ENCODE results near the gene TANGO2. TPM values are rescaled to one million over a fixed set of nuclear protein-coding genes. Genes with fewer than 3 reads are reported as not detected.

The TANGO2 gene
- polyA plus RNA-seq, 1 of the 3 experiments (the other 2 are of a cell fraction): 20.7 TPM

- Histone ChIP-seq H2AFZ (ENCODE audit: low read depth) (no peak overlapping the region), H3K4me3 (ENCODE audit: low read depth in 2 of 2, low read length in 1 of 2) (no peak overlapping the region), H3K9me2 (no peaks in the 10 kb centered on the region), H3K9me3 (no peaks in the 10 kb centered on the region), H3F3A (replicated peaks; ENCODE audit: insufficient read depth) (peaks cover 2% of the 10 kb centered on the region), H4K20me1 (ENCODE audit: insufficient read depth) (peaks cover 43% of the 10 kb centered on the region), H3K27ac (ENCODE audit: low read depth in 2 of 2, low read length in 1 of 2) (no peak overlapping the region), H3K27me3 (ENCODE audit: insufficient read depth) (no peaks in the 10 kb centered on the region), H3K9ac (no peak overlapping the region), H3K4me1 (ENCODE audit: control insufficient read depth in 1 of 2, insufficient read depth in 2 of 2, low read depth in 1 of 2, low read length in 1 of 2) (peaks cover 0 to 8% of the 10 kb centered on the region in 2 experiments; a peak in 1 of 4 replicates), H3K4me2 (no peak overlapping the region), H3K36me3 (replicated peaks in 1 of 2; ENCODE audit: control insufficient read depth in 1 of 2, insufficient read depth in 2 of 2, low read length in 1 of 2) (peaks cover 68 to 85% of the 10 kb centered on the region in 2 experiments), H3K79me2 (ENCODE audit: insufficient read depth) (peaks cover 68% of the 10 kb centered on the region)
- ChIA-PET CTCF (no interaction called here), POLR2A (interaction anchor here (0.6 kb wide), 1 partner anchor 22 kb away, joined by 3 read pairs; no protein-coding TSS in a partner anchor)
- DNase-seq: no peak
- 92% methylated on average over 13 of the region's 17 CpGs for WGBS (ENCODE audit: low lambda C conversion rate)
- TF ChIP-seq EP300 (IDR thresholded peaks at IDR 0.05; ENCODE audit: borderline replicate concordance in 1 of 2, low read depth in 1 of 2, low read length in 1 of 2) (no peak), GATA2 (CRISPR knock-in tag; IDR thresholded peaks at IDR 0.05) (no peak), RXRA (IDR thresholded peaks at IDR 0.05; ENCODE audit: borderline replicate concordance, low read depth) (no peak), PBX3 (IDR thresholded peaks at IDR 0.05) (no peak), NFIC (IDR thresholded peaks at IDR 0.05; ENCODE audit: borderline replicate concordance) (no peak), NRF1 (IDR thresholded peaks at IDR 0.05; ENCODE audit: low read depth, low read length) (no peak), SMC3 (IDR thresholded peaks at IDR 0.05; ENCODE audit: low read depth, low read length) (no peak), TCF12 (IDR thresholded peaks at IDR 0.05) (no peak), MXI1 (IDR thresholded peaks at IDR 0.05; ENCODE audit: low read depth, low read length) (no peak), TEAD4 (IDR thresholded peaks at IDR 0.05; ENCODE audit: borderline replicate concordance, insufficient read depth) (no peak), CTCF (IDR thresholded peaks at IDR 0.05) (no peak)
- TF ChIP-seq, protein P1, sequence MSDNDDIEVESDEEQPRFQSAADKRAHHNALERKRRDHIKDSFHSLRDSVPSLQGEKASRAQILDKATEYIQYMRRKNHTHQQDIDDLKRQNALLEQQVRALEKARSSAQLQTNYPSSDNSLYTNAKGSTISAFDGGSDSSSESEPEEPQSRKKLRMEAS (IDR thresholded peaks at IDR 0.05; ENCODE audit: low read depth): no peak
Observed at GRCh38 chr22:20089226-20089976, 68.5 kb downstream of the TANGO2 start.
